Trophoblast cell (in vitro differentiated cells and primary cell): ENCODE measurements around the gene ITSN2.
"Not testable (repeated sequence)": the region's sequence is repeated elsewhere in the genome, so short reads cannot be mapped to it uniquely, and the experiment has no call there.

Source experiments
- DNase-seq, 2 donors: peaks; one replicate each; pipeline ENCODE4 v3.0.0-alpha.2; 2016
- H2AFZ ChIP-seq: 2 replicates; pipeline ENCODE4 v1.6.1; 2013; ENCODE audit warnings: low read length, moderate library complexity, mild to moderate bottlenecking; ENCODE audit not compliant: insufficient read depth, poor library complexity
- H2AK5ac ChIP-seq: 2 replicates; pipeline ENCODE4 v1.6.1; 2013; ENCODE audit warnings: mild to moderate bottlenecking, low read length
- H2BK120ac ChIP-seq: 2 replicates; pipeline ENCODE4 v1.6.1; 2013; ENCODE audit warnings: low read length, mild to moderate bottlenecking, moderate library complexity; ENCODE audit not compliant: insufficient read depth, poor library complexity
- H2BK12ac ChIP-seq: 2 replicates; pipeline ENCODE4 v1.6.1; 2013; ENCODE audit warnings: mild to moderate bottlenecking, low read length, moderate library complexity
- H2BK5ac ChIP-seq: 2 replicates; pipeline ENCODE4 v1.6.1; 2013; ENCODE audit warnings: low read length, low read depth, moderate library complexity, mild to moderate bottlenecking; ENCODE audit not compliant: poor library complexity
- H3K14ac ChIP-seq: 2 replicates; pipeline ENCODE4 v1.6.1; 2013; ENCODE audit warnings: mild to moderate bottlenecking, low read length
- H3K18ac ChIP-seq: 2 replicates; pipeline ENCODE4 v1.6.1; 2013; ENCODE audit warnings: mild to moderate bottlenecking, low read length
- H3K23ac ChIP-seq: 2 replicates; pipeline ENCODE4 v1.6.1; 2013; ENCODE audit warnings: low read length
- H3K27ac ChIP-seq: 2 replicates; pipeline ENCODE4 v1.5.1; 2013; ENCODE audit warnings: low read depth, mild to moderate bottlenecking, inconsistent platforms, low read length, moderate library complexity
- H3K27me3 ChIP-seq: 2 replicates; pipeline ENCODE4 v1.6.1; 2013; ENCODE audit warnings: inconsistent platforms, mild to moderate bottlenecking, low read length, moderate library complexity; ENCODE audit not compliant: insufficient read depth
- H3K36me3 ChIP-seq, 2 experiments: 1 replicate in 1 of 2; 2 replicates in 1 of 2; pipeline ENCODE4 v1.6.1; 2013; ENCODE audit warnings: low read length in 2 of 2, mild to moderate bottlenecking in 2 of 2, moderate library complexity in 1 of 2; ENCODE audit not compliant: insufficient read depth in 2 of 2, control insufficient read depth in 1 of 2
- H3K4ac ChIP-seq: 2 replicates; pipeline ENCODE4 v1.6.1; 2013; ENCODE audit warnings: low read depth, mild to moderate bottlenecking, low read length, moderate library complexity
- H3K4me1 ChIP-seq, 2 experiments: 1 replicate in 1 of 2; 2 replicates in 1 of 2; pipeline ENCODE4 v1.6.1; 2013; ENCODE audit warnings: low read length in 2 of 2, mild to moderate bottlenecking in 2 of 2, moderate library complexity in 1 of 2; ENCODE audit not compliant: insufficient read depth in 2 of 2, control insufficient read depth in 1 of 2
- H3K4me2 ChIP-seq: 2 replicates; pipeline ENCODE4 v1.6.1; 2013; ENCODE audit warnings: inconsistent platforms, mild to moderate bottlenecking, low read length, moderate library complexity
- H3K4me3 ChIP-seq: 2 replicates; pipeline ENCODE4 v1.5.1; 2013; ENCODE audit warnings: mild to moderate bottlenecking, low read depth, low read length, inconsistent platforms
- H3K79me1 ChIP-seq: one replicate; pipeline ENCODE4 v1.6.1; 2013; ENCODE audit warnings: low read length
- H3K79me2 ChIP-seq: 2 replicates; pipeline ENCODE4 v1.6.1; 2013; ENCODE audit warnings: low read length, mild to moderate bottlenecking; ENCODE audit not compliant: control insufficient read depth, insufficient read depth, poor library complexity
- H3K9ac ChIP-seq: 2 replicates; pipeline ENCODE4 v1.6.1; 2013; ENCODE audit warnings: mild to moderate bottlenecking, low read length
- H3K9me3 ChIP-seq: 2 replicates; pipeline ENCODE4 v1.6.1; 2013; ENCODE audit warnings: low read depth, mild to moderate bottlenecking, control low read depth, inconsistent platforms, low read length; ENCODE audit not compliant: insufficient read depth
- H4K12ac ChIP-seq: 2 replicates; pipeline ENCODE4 v1.6.1; 2013; ENCODE audit warnings: low read depth, mild to moderate bottlenecking, low read length, moderate library complexity
- H4K8ac ChIP-seq: 2 replicates; pipeline ENCODE4 v1.6.1; 2013; ENCODE audit warnings: low read depth, mild to moderate bottlenecking, low read length, moderate library complexity
- H4K91ac ChIP-seq: one replicate; pipeline ENCODE4 v1.6.1; 2013; ENCODE audit warnings: low read depth, mild to moderate bottlenecking, low read length, moderate library complexity
- WGBS: extraction: QIAGEN DNeasy Blood & Tissue Kit; methylation state at CpG from one replicate; pipeline ENCODE4 v1.1.7; 2013; ENCODE audit warnings: missing lambda C conversion rate; ENCODE audit not compliant: insufficient read length, insufficient coverage; ENCODE audit errors: extremely low coverage; 5-methylcytosine and 5-hydroxymethylcytosine counted together

Gene ITSN2

GRCh38 chr2:24357115-24357514 is 3.2 kb downstream of the ITSN2 start:
- H3K23ac ChIP-seq, H3K18ac ChIP-seq, H3K27me3 ChIP-seq, H3K36me3 ChIP-seq, H2AFZ ChIP-seq, H2BK120ac ChIP-seq, H4K91ac ChIP-seq, H2BK12ac ChIP-seq, H2BK5ac ChIP-seq, H3K27ac ChIP-seq, H4K8ac ChIP-seq, H3K14ac ChIP-seq, DNase-seq, H2AK5ac ChIP-seq, H4K12ac ChIP-seq, H3K9ac ChIP-seq, H3K4me3 ChIP-seq, H3K4ac ChIP-seq, H3K4me1 ChIP-seq, H3K4me2 ChIP-seq, H3K9me3 ChIP-seq: not testable (repeated sequence)
- Histone ChIP-seq H3K79me1 (peaks cover 13% of the 10 kb centered on the region), H3K79me2 (peaks cover 10% of the 10 kb centered on the region)
- no CpG with 5 or more reads among the region's 4 CpGs for WGBS

GRCh38 chr2:24354957-24355356 is 5.4 kb downstream of the ITSN2 start:
- Histone ChIP-seq H3K79me1 (peaks cover 2% of the 10 kb centered on the region), H3K4ac (no peak overlapping the region), H3K27ac (no peak overlapping the region), H2AFZ (no peak overlapping the region), H3K27me3 (no peaks in the 10 kb centered on the region), H2AK5ac (no peak overlapping the region), H3K9ac (no peak overlapping the region), H4K91ac (no peak overlapping the region), H3K4me3 (no peak overlapping the region), H4K12ac (no peak overlapping the region), H3K23ac (no peak overlapping the region), H2BK5ac (no peak overlapping the region), H3K18ac (no peak overlapping the region), H3K4me2 (no peak overlapping the region), H2BK120ac (no peak overlapping the region), H3K4me1 (peaks cover 0 to 2% of the 10 kb centered on the region in 2 experiments), H3K79me2 (peaks cover 4% of the 10 kb centered on the region), H4K8ac (no peak overlapping the region), H2BK12ac (no peak overlapping the region), H3K36me3 (no peaks in the 10 kb centered on the region), H3K14ac (no peak overlapping the region), H3K9me3 (no peaks in the 10 kb centered on the region)
- DNase-seq = no peak
- WGBS = no CpG with 5 or more reads among the region's 1 CpG

DNA sequence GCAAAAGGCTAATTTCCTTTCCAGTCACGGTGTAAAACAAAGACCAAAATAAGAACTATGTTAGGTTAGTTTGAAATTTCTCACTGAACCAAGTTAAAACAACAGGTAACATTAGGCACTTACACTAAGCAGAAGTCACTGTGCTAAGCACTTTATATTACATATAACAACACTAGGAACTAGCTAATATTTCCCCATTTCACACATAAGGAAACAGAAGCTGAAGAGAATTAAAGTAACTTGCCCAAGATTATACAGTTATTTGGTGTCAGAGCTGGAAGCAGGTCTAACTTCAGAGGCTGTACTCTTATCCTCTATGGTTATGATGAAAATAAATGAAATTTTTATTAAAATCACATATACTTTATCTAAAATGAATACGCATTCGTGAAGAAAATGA is 5.9 kb downstream of the ITSN2 start:
- no peaks in the 10 kb centered on the region for H3K36me3 ChIP-seq
- DNase-seq = no peak
- no peaks in the 10 kb centered on the region for H3K79me1 ChIP-seq
- H3K18ac ChIP-seq = no peak overlapping the region
- H3K4me2 ChIP-seq = no peak overlapping the region
- no peak overlapping the region for H3K23ac ChIP-seq
- no peak overlapping the region for H3K4ac ChIP-seq
- H2AFZ ChIP-seq = no peak overlapping the region
- no peak overlapping the region for H2BK5ac ChIP-seq
- peaks cover 0 to 2% of the 10 kb centered on the region in 2 experiments for H3K4me1 ChIP-seq
- H3K27me3 ChIP-seq = no peaks in the 10 kb centered on the region
- no peak overlapping the region for H3K9ac ChIP-seq
- no peak overlapping the region for H4K8ac ChIP-seq
- no peak overlapping the region for H3K14ac ChIP-seq
- no peak overlapping the region for H2AK5ac ChIP-seq
- no peak overlapping the region for H2BK12ac ChIP-seq
- H4K91ac ChIP-seq = no peak overlapping the region
- no peak overlapping the region for H3K4me3 ChIP-seq
- no peaks in the 10 kb centered on the region for H3K79me2 ChIP-seq
- H3K27ac ChIP-seq = no peak overlapping the region
- H3K9me3 ChIP-seq = no peaks in the 10 kb centered on the region
- whole genome bisulfite sequencing = no CpG with 5 or more reads among the region's 3 CpGs
- H2BK120ac ChIP-seq = no peak overlapping the region
- no peak overlapping the region for H4K12ac ChIP-seq

GRCh38 chr2:24353973-24354372 is 6.4 kb downstream of the ITSN2 start:
- no peak overlapping the region for H4K12ac ChIP-seq
- no peak overlapping the region for H3K18ac ChIP-seq
- no peak overlapping the region for H3K9ac ChIP-seq
- no peak overlapping the region for H3K14ac ChIP-seq
- H3K27ac ChIP-seq = no peak overlapping the region
- no peaks in the 10 kb centered on the region for H3K9me3 ChIP-seq
- no peak overlapping the region for H2AFZ ChIP-seq
- peak overlapping the region; percentile 69 for H3K4ac ChIP-seq
- H3K79me2 ChIP-seq = no peaks in the 10 kb centered on the region
- H2BK5ac ChIP-seq = no peak overlapping the region
- no peak overlapping the region for H4K8ac ChIP-seq
- no peaks in the 10 kb centered on the region for H3K36me3 ChIP-seq
- no peak overlapping the region for H2AK5ac ChIP-seq
- DNase-seq = no peak
- no peak overlapping the region for H3K4me3 ChIP-seq
- H3K23ac ChIP-seq = no peak overlapping the region
- no peak overlapping the region for H4K91ac ChIP-seq
- no peak overlapping the region for H2BK120ac ChIP-seq
- H3K27me3 ChIP-seq = no peaks in the 10 kb centered on the region
- WGBS = no CpG with 5 or more reads among the region's 1 CpG
- H2BK12ac ChIP-seq = no peak overlapping the region
- H3K79me1 ChIP-seq = no peaks in the 10 kb centered on the region
- H3K4me1 ChIP-seq = peaks cover 0 to 2% of the 10 kb centered on the region in 2 experiments
- no peak overlapping the region for H3K4me2 ChIP-seq
